ENCODE measurements around the gene FBXW11. TPM values are rescaled to one million over a fixed set of nuclear protein-coding genes. Genes with fewer than 3 reads are reported as not detected.
A peak's percentile ranks its signal among the peaks of the same experiment; 100 is the strongest.

Gene FBXW11
- total and polyA plus RNA-seq, 2 of the 13 experiments (the other 11 are each of a cell fraction or from before 2014, with no cell fraction given), result 31.7 to 53.6 TPM

GRCh38 chr5:172007175-172008110, 1.0 kb upstream of the FBXW11 start (continued):
- TF ChIP-seq STAG1 (CRISPR knock-in tag; IDR thresholded peaks at IDR 0.05) (no peak), ZNF101 (CRISPR knock-in tag; IDR thresholded peaks at IDR 0.05; ENCODE audit: borderline replicate concordance, low read depth) (no peak), ZNF557 (CRISPR knock-in tag; IDR thresholded peaks at IDR 0.05) (no peak), ZNF484 (CRISPR knock-in tag; IDR thresholded peaks at IDR 0.05; ENCODE audit: borderline replicate concordance, low read depth) (no peak), ZNF124 (CRISPR knock-in tag; IDR thresholded peaks at IDR 0.05) (no peak), MLXIP (CRISPR knock-in tag; IDR thresholded peaks at IDR 0.05; ENCODE audit: borderline replicate concordance) (no peak), HDAC1 (CRISPR knock-in tag; IDR thresholded peaks at IDR 0.05) (peak; percentile 40), SIX4 (CRISPR knock-in tag; IDR thresholded peaks at IDR 0.05) (no peak), ZFY (CRISPR knock-in tag; IDR thresholded peaks at IDR 0.05) (no peak), EHMT2 (IDR thresholded peaks at IDR 0.05; ENCODE audit: borderline replicate concordance, low read depth, low read length) (no peak), SCMH1 (CRISPR knock-in tag; IDR thresholded peaks at IDR 0.05; ENCODE audit: borderline replicate concordance) (no peak), GTF3A (CRISPR knock-in tag; conservative IDR thresholded peaks at IDR 0.05) (no peak), ZNF720 (CRISPR knock-in tag; IDR thresholded peaks at IDR 0.05) (no peak), ZNF768 (CRISPR knock-in tag; IDR thresholded peaks at IDR 0.05) (no peak), MTF2 (CRISPR knock-in tag; IDR thresholded peaks at IDR 0.05; ENCODE audit: borderline replicate concordance) (no peak), GATA4 (IDR thresholded peaks at IDR 0.05; ENCODE audit: borderline replicate concordance, low read depth) (no peak), NFATC3 (CRISPR knock-in tag; IDR thresholded peaks at IDR 0.05) (0 out of 2 replicates have a peak, but pooled peaks have one; percentile 1), PITX1 (CRISPR knock-in tag; IDR thresholded peaks at IDR 0.05) (no peak), ZNF292 (CRISPR knock-in tag; IDR thresholded peaks at IDR 0.05; ENCODE audit: borderline replicate concordance, low read depth) (peak; percentile 66; the same call in 1 of the 2 replicates), MAF1 (CRISPR knock-in tag; IDR thresholded peaks at IDR 0.05; ENCODE audit: borderline replicate concordance) (no peak)
- TF ChIP-seq, protein P1, sequence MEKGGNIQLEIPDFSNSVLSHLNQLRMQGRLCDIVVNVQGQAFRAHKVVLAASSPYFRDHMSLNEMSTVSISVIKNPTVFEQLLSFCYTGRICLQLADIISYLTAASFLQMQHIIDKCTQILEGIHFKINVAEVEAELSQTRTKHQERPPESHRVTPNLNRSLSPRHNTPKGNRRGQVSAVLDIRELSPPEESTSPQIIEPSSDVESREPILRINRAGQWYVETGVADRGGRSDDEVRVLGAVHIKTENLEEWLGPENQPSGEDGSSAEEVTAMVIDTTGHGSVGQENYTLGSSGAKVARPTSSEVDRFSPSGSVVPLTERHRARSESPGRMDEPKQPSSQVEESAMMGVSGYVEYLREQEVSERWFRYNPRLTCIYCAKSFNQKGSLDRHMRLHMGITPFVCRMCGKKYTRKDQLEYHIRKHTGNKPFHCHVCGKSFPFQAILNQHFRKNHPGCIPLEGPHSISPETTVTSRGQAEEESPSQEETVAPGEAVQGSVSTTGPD (CRISPR knock-in tag; IDR thresholded peaks at IDR 0.05), result no peak
- TF ChIP-seq, protein P2, sequence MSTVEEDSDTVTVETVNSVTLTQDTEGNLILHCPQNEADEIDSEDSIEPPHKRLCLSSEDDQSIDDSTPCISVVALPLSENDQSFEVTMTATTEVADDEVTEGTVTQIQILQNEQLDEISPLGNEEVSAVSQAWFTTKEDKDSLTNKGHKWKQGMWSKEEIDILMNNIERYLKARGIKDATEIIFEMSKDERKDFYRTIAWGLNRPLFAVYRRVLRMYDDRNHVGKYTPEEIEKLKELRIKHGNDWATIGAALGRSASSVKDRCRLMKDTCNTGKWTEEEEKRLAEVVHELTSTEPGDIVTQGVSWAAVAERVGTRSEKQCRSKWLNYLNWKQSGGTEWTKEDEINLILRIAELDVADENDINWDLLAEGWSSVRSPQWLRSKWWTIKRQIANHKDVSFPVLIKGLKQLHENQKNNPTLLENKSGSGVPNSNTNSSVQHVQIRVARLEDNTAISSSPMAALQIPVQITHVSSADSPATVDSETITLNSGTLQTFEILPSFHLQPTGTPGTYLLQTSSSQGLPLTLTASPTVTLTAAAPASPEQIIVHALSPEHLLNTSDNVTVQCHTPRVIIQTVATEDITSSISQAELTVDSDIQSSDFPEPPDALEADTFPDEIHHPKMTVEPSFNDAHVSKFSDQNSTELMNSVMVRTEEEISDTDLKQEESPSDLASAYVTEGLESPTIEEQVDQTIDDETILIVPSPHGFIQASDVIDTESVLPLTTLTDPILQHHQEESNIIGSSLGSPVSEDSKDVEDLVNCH (CRISPR knock-in tag; IDR thresholded peaks at IDR 0.05), result no peak
- TF ChIP-seq, protein P3, sequence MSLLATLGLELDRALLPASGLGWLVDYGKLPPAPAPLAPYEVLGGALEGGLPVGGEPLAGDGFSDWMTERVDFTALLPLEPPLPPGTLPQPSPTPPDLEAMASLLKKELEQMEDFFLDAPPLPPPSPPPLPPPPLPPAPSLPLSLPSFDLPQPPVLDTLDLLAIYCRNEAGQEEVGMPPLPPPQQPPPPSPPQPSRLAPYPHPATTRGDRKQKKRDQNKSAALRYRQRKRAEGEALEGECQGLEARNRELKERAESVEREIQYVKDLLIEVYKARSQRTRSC (CRISPR knock-in tag; IDR thresholded peaks at IDR 0.05; ENCODE audit: low read depth), result 0 out of 2 replicates have a peak, but pooled peaks have one; percentile 40

All from HepG2 (cell line).